K562 treated with DMSO at 1 percent for 24 hours (cell line): ENCODE measurements around the gene HSPA1B. TPM values are rescaled to one million over a fixed set of nuclear protein-coding genes. Genes with fewer than 3 reads are reported as not detected.

Experiments used
- total RNA-seq: library from RNA; unstranded; fragments of 300-600 nt; gene quantifications from 2 replicates; pipeline ENCODE4 v1.2.3, GENCODE V29; 2022; ENCODE audit warnings: low read depth; ENCODE audit not compliant: insufficient read depth

HSPA1B gene
- total RNA-seq, result 895 and 916 TPM in 2 replicates

GRCh38 chr6:31827286-31828079 lies at the start of gene HSPA1B:
TSS of gene HSPA1B (plus strand) at chr6:31827738. CDS start at chr6:31827951, 213 bp downstream.

GRCh38 chr6:31795616-31796298 lies 31.8 kb upstream of the HSPA1B start, which contains the start of gene VARS1:
TSS of gene VARS1 (minus strand) at chr6:31795752. CDS start at chr6:31795217, 535 bp downstream.

GRCh38 chr6:31806470-31807272 lies 20.9 kb upstream of the HSPA1B start, which contains the start of gene LSM2:
TSS of gene LSM2 (minus strand) at chr6:31806966. CDS start at chr6:31806757, 209 bp downstream.

GRCh38 chr6:31815025-31815838 lies 12.3 kb upstream of the HSPA1B start, which contains the start of the genes HSPA1A and HSPA1L:
TSS of gene HSPA1A (plus strand) at chr6:31815543. CDS start at chr6:31815757, 214 bp downstream.
TSS of gene HSPA1L (minus strand) at chr6:31815283. CDS start at chr6:31811972, 3,311 bp downstream.

GRCh38 chr6:31862344-31863235 lies 35.1 kb downstream of the HSPA1B start, which contains the start of gene NEU1:
TSS of gene NEU1 (minus strand) at chr6:31862821. CDS start at chr6:31862776, 45 bp downstream.

GRCh38 chr6:31878726-31879125 lies 51.2 kb downstream of the HSPA1B start, which contains the start of gene SLC44A4:
TSS of gene SLC44A4 (minus strand) at chr6:31878997. CDS start at chr6:31878980, 17 bp downstream.

Other genes with a start within 250 kb of the HSPA1B start
- gene LTB, start 245.3 kb upstream of the HSPA1B start, total RNA-seq, result 2.1 TPM in 1 of 2 replicates, not detected in the other
- gene LST1, start 241.5 kb upstream of the HSPA1B start, total RNA-seq, result 1.2 and 4.7 TPM in 2 replicates
- 1.8 and 2.2 TPM in 2 replicates for gene NCR3, start 234.7 kb upstream of the HSPA1B start, total RNA-seq
- 8.9 and 11.5 TPM in 2 replicates for gene AIF1, start 212.5 kb upstream of the HSPA1B start, total RNA-seq
- 276 and 279 TPM in 2 replicates for gene PRRC2A, start 207.0 kb upstream of the HSPA1B start, total RNA-seq
- 470 and 501 TPM in 2 replicates for gene BAG6, start 175.1 kb upstream of the HSPA1B start, total RNA-seq
- 5.6 and 8.4 TPM in 2 replicates for gene APOM, start 171.8 kb upstream of the HSPA1B start, total RNA-seq
- gene C6orf47, start 167.0 kb upstream of the HSPA1B start, total RNA-seq, result 42.1 and 44.2 TPM in 2 replicates
- 62.9 and 68.1 TPM in 2 replicates for gene GPANK1, start 162.7 kb upstream of the HSPA1B start, total RNA-seq
- 569 and 630 TPM in 2 replicates for gene CSNK2B, start 161.7 kb upstream of the HSPA1B start, total RNA-seq
- gene LY6G5B, start 157.8 kb upstream of the HSPA1B start, total RNA-seq, result 4.5 and 6.0 TPM in 2 replicates
- gene LY6G5C, start 146.7 kb upstream of the HSPA1B start, total RNA-seq, result 0.45 TPM in 1 of 2 replicates, not detected in the other
- 104 and 110 TPM in 2 replicates for gene ABHD16A, start 124.4 kb upstream of the HSPA1B start, total RNA-seq
- not detected in 2 replicates for gene LY6G6F, start 120.9 kb upstream of the HSPA1B start, total RNA-seq
- not detected in 2 replicates for gene LY6G6D, start 112.4 kb upstream of the HSPA1B start, total RNA-seq
- gene LY6G6C, start 106.0 kb upstream of the HSPA1B start, total RNA-seq, result not detected in 2 replicates
- not detected in 2 replicates for gene MPIG6B, start 104.4 kb upstream of the HSPA1B start, total RNA-seq
- 60.3 and 69.2 TPM in 2 replicates for gene DDAH2, start 98.4 kb upstream of the HSPA1B start, total RNA-seq
- 1,325 and 1,384 TPM in 2 replicates for gene CLIC1, start 91.2 kb upstream of the HSPA1B start, total RNA-seq
- 31.2 and 34.8 TPM in 2 replicates for gene MSH5, start 87.7 kb upstream of the HSPA1B start, total RNA-seq
- gene SAPCD1, start 65.1 kb upstream of the HSPA1B start, total RNA-seq, result 4.5 and 5.1 TPM in 2 replicates
- gene VWA7, start 50.4 kb upstream of the HSPA1B start, total RNA-seq, result 5.7 and 7.6 TPM in 2 replicates
- 128 and 134 TPM in 2 replicates for gene VARS1, start 32.0 kb upstream of the HSPA1B start, total RNA-seq
- 164 and 168 TPM in 2 replicates for gene LSM2, start 20.8 kb upstream of the HSPA1B start, total RNA-seq
- 4.2 and 4.5 TPM in 2 replicates for gene HSPA1L, start 12.5 kb upstream of the HSPA1B start, total RNA-seq
- 1,066 and 1,122 TPM in 2 replicates for gene HSPA1A, start 12.2 kb upstream of the HSPA1B start, total RNA-seq
- gene NEU1, start 35.1 kb downstream of the HSPA1B start, total RNA-seq, result 325 and 330 TPM in 2 replicates
- 10.9 and 11.4 TPM in 2 replicates for gene SLC44A4, start 51.3 kb downstream of the HSPA1B start, total RNA-seq
- 93.8 and 95.0 TPM in 2 replicates for gene EHMT2, start 70.0 kb downstream of the HSPA1B start, total RNA-seq
- 8.6 and 11.4 TPM in 2 replicates for gene ZBTB12, start 74.3 kb downstream of the HSPA1B start, total RNA-seq
- gene C2, start 100.0 kb downstream of the HSPA1B start, total RNA-seq, result 7.2 and 10.1 TPM in 2 replicates
- gene CFB, start 118.4 kb downstream of the HSPA1B start, total RNA-seq, result 2.5 and 2.8 TPM in 2 replicates
- 120 and 122 TPM in 2 replicates for gene NELFE, start 131.2 kb downstream of the HSPA1B start, total RNA-seq
- gene SKIC2, start 131.4 kb downstream of the HSPA1B start, total RNA-seq, result 75.7 and 86.4 TPM in 2 replicates
- gene DXO, start 144.4 kb downstream of the HSPA1B start, total RNA-seq, result 23.3 and 24.2 TPM in 2 replicates
- 4.4 and 5.0 TPM in 2 replicates for gene C4A, start 154.3 kb downstream of the HSPA1B start, total RNA-seq
- 3.8 and 7.6 TPM in 2 replicates for gene C4B, start 187.1 kb downstream of the HSPA1B start, total RNA-seq
- 0.49 and 1.4 TPM in 2 replicates for gene CYP21A2, start 210.7 kb downstream of the HSPA1B start, total RNA-seq